ENCODE measurements around the gene ICAM3. TPM values are rescaled to one million over a fixed set of nuclear protein-coding genes. Genes with fewer than 3 reads are reported as not detected.

The ICAM3 gene
- total and polyA plus RNA-seq, 2 experiments from 2014 or later, result 2.9 to 12.7 TPM

GRCh38 chr19:10333758-10334587 is 5.5 kb downstream of the ICAM3 start:
- Histone ChIP-seq H3K36me3 (peaks cover 8% of the 10 kb centered on the region), H3K4me1 (ENCODE audit: low read depth) (peaks cover 4% of the 10 kb centered on the region), H3K27me3 (no peaks in the 10 kb centered on the region), H3K9me3 (ENCODE audit: low read depth) (no peaks in the 10 kb centered on the region), H3K4me3 (peak overlapping the region; percentile 50), H3K27ac (peak overlapping the region; percentile 18)
- TF ChIP-seq CTCF (IDR thresholded peaks at IDR 0.05; ENCODE audit: low read depth, low read length), result no peak
- peak; percentile 5 to 21 for DNase-seq (ENCODE audit: low read depth in 1 of 2, low spot score in 1 of 2)

DNA sequence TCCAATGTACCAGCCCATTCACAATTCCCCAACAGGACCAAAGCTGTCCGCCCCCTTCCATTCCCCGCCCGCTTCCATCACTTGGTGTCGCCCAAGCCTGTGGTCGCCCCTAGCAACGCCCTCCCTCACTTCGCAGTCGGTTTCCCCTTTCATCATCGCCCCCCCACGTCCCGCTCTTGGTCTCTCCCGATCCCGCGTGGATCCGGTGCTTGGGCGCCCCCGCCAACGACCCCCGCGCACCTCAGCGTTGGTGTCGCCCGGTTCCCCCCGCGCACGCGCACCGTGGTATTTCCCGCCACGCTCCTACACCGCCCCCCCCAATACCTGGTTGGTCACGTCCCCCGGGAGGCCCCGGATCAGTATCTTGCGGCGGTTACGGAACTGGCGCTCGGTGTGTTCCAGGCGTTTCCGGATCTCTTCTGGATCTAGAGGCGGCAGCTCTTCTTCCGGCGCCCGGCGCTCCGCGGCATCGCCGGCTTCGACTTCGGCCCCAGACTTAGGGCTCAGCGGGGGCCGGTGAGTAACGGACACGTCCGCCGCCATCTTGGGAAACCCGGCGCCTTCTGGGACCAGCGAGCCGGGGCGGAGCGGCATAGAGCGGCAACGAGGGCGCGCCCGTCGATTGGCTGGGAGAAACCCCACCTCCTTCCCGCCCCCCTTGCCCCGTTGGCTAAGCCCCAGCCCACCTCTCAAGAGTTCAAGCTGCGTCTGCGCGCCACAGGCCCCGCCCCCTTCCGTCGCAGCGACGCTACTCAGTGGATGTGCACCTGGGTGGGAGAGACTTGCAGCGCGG is 6.3 kb downstream of the ICAM3 start, which contains the start of gene RAVER1:
TSS of gene RAVER1 (minus strand) at position 565 of the 793 bp plus-strand sequence. CDS start at position 543, 22 bp downstream.
- H3K27ac ChIP-seq, result peak within 1 kb of the TSS; percentile 88
- peak within 1 kb of the TSS; percentile 50 for H3K4me3 ChIP-seq
- no peaks in the 10 kb centered on the region for H3K9me3 ChIP-seq (ENCODE audit: low read depth)
- no peak for TF ChIP-seq CTCF (IDR thresholded peaks at IDR 0.05; ENCODE audit: low read depth, low read length)
- no peaks in the 10 kb centered on the region for H3K27me3 ChIP-seq
- DNase-seq (ENCODE audit: low read depth in 1 of 2, low spot score in 1 of 2), result peak; percentile 99
- peaks cover 13% of the 10 kb centered on the region for H3K36me3 ChIP-seq
- peaks cover 4% of the 10 kb centered on the region for H3K4me1 ChIP-seq (ENCODE audit: low read depth)

- peaks cover 4% of the 10 kb centered on the region for H3K4me1 ChIP-seq (ENCODE audit: low read depth)
- H3K36me3 ChIP-seq, result peaks cover 21% of the 10 kb centered on the region
- H3K27me3 ChIP-seq, result no peaks in the 10 kb centered on the region
- peak overlapping the region; percentile 50 for H3K4me3 ChIP-seq
- DNase-seq (ENCODE audit: low read depth in 1 of 2, low spot score in 1 of 2), result no peak
- no peaks in the 10 kb centered on the region for H3K9me3 ChIP-seq (ENCODE audit: low read depth)
- TF ChIP-seq CTCF (IDR thresholded peaks at IDR 0.05; ENCODE audit: low read depth, low read length), result no peak
- no peak overlapping the region for H3K27ac ChIP-seq
Measured at GRCh38 chr19:10332158-10332964, 7.1 kb downstream of the ICAM3 start.

DNA sequence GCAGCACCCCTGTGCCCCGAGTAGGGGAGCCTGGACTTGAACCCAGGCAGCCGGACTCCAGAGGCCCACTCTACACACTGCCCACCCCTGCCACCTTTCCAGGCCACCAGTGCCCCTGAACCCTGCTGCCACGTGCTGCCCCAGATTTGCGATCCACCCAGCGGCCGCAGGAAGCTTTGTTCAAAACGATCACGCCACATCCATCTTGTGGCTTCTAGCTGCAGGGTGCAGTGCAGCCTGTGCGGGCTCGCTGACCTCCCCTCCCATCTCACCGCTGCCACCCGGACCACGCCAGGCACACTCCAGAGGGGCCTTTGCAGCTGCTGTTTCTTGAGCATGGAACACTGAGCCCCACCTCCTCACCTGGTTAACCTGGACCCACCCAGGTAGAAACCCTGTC is 9.9 kb downstream of the ICAM3 start:
- no peak for DNase-seq (ENCODE audit: low read depth in 1 of 2, low spot score in 1 of 2)
- peaks cover 32% of the 10 kb centered on the region for H3K36me3 ChIP-seq
- TF ChIP-seq CTCF (IDR thresholded peaks at IDR 0.05; ENCODE audit: low read depth, low read length), result no peak
- no peaks in the 10 kb centered on the region for H3K27me3 ChIP-seq
- no peaks in the 10 kb centered on the region for H3K9me3 ChIP-seq (ENCODE audit: low read depth)
- no peak overlapping the region for H3K4me3 ChIP-seq
- no peaks in the 10 kb centered on the region for H3K4me1 ChIP-seq (ENCODE audit: low read depth)
- no peak overlapping the region for H3K27ac ChIP-seq

All from cardiac muscle cell (in vitro differentiated cells and primary cell).